ENCODE data around the gene MACF1.
"Not testable (repeated sequence)": the region's sequence is repeated elsewhere in the genome, so short reads cannot be mapped to it uniquely, and the experiment has no call there.

Gene MACF1

DNA sequence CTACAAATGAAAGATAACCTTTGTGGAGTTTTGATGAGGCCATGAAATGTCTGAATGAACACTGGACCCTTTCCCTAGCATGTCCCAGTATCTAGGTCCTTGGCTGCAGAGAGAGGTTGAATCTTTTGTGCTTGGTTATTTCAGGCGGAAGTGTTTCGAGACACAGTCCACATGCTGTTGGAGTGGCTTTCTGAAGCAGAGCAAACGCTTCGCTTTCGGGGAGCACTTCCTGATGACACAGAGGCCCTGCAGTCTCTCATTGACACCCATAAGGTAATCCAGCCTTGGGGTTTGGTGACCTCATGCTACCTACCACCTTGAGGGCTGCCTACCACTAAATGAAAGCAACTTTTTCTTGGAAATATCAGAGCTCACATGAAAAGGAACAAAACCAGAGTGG, 248.0 kb downstream of the MACF1 start:
- FAIRE-seq (no peak), DNase-seq (ENCODE audit: low spot score) (no peak)

- DNase-seq (ENCODE audit: low spot score) (no peak), FAIRE-seq (no peak)
These were observed 249.1 kb downstream of the MACF1 start for GRCh38 chr1:39453603-39454002.

GRCh38 chr1:39458991-39459390, 254.5 kb downstream of the MACF1 start:
- DNase-seq (ENCODE audit: low spot score) (no peak), FAIRE-seq (no peak)

DNA sequence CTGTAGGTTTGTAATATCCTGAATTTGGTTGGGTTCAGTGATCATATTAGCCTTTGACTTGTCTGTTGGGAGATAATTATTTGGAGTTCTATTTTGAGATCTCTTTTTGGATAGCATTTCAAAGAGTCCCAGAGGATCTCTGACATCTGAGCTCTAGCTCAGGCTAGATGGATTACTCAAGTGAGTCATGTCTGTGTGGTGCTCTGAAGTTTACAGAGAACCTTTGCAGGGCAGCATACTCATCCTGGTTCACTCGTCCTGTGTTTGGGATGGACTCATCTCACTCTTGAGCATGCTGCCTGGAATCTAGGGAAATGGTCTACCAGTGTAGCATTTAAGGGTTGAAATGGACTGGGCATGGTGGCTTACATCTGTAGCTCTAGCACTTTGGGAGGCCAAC, 257.6 kb downstream of the MACF1 start:
- FAIRE-seq (no peak), DNase-seq (ENCODE audit: low spot score) (no peak)

DNA sequence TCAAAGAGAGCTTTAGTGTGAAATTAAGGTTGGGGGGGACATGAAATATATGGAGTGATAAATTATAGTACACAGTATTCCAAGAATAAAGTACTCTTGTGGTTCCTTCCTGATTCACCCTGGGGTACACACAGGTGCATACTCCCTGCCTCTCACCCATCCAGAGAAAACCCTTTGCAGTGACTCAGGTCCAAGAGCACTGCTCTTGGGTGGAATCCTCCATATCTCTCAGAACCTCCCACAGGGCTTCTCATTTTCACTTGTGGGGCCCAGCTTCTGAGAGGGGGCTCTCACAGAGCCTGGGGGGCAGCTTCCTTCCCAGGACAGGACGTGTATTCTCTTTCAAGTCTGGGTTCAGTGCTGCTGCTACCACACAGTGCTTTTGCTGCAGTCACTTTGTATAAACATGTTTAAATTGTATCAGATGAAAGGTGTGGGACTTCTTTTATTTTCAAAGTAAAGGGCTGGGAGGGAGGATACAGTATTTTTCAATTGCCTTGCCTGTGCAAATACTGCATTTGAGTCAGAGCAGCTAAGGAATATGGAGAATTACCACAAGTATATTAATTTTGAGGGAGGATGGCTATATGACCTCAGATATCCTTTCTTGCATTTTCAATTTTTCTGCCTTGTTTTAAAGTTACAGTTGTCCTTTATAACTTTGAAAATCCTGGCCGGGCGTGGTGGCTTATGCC, 262.1 kb downstream of the MACF1 start:
- FAIRE-seq: no peak
- DNase-seq (ENCODE audit: low spot score): no peak

GRCh38 chr1:39467108-39467720, 262.7 kb downstream of the MACF1 start:
- FAIRE-seq; DNase-seq (ENCODE audit: low spot score): not testable (repeated sequence)

- DNase-seq (ENCODE audit: low spot score) (no peak), FAIRE-seq (no peak)
These were observed 264.7 kb downstream of the MACF1 start for GRCh38 chr1:39469150-39469549.

- FAIRE-seq (no peak), DNase-seq (ENCODE audit: low spot score) (no peak)
These were observed 265.5 kb downstream of the MACF1 start for GRCh38 chr1:39470040-39470439.

DNA sequence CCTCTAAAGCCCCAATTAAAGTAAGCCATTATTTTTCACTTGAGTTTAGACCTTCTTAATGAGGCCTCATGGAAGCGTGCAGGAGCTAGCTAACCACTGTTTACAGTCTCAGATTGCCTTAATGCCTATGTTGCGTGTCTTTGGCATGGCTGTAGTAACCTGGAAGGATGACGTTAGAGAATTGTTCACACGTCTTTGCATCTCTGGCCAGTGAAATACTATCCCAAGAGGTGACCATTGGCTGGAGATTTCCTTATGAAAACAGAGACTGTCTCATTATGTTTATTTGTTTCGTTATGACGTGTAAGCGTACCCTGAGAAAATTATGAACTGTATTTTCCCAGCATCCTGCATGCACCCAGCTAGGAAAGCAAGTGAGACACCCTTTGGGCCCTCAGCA, 268.3 kb downstream of the MACF1 start:
- FAIRE-seq (no peak), DNase-seq (ENCODE audit: low spot score) (no peak)

DNA sequence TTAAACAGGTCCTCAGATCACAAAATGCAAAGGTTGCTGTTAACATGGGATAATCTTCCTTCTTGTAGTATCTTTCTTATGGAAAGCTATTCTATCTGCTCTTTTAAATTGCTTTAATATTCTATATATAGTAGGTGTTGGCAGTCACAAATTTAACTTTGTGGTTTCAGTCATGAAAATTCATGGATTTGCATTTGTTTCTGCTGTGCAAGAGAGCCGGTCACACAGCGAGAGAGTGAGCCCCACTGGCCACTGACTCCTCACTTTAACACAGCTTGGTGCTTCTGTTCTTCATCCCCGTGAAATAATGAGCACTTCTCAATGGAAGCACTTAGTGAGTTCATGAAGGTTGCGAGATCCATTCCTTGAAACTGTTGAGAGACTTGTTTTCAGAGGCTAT, 268.8 kb downstream of the MACF1 start:
- FAIRE-seq: no peak
- no peak for DNase-seq (ENCODE audit: low spot score)

GRCh38 chr1:39474810-39475209, 270.3 kb downstream of the MACF1 start:
- no peak for FAIRE-seq
- no peak for DNase-seq (ENCODE audit: low spot score)

DNA sequence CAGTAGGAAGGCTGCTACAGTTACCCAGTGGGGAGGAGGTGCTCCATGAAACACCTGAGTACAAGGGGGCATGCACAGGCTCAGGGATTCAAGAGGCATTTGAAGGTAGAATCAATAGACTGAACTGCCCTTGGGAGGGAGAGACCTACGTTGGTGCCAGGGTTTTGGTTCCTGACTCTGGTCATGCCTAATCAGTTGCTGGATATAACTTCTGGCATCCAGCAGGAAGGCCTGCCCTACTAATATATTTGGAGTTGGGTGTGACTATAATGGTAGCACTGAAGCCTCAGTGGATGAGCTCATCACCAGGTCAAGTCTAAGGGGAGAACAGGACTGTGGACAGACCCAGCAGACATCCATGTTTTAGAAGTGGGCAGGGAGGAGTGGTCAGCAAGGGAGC, 271.1 kb downstream of the MACF1 start:
- FAIRE-seq: not testable (repeated sequence)

GRCh38 chr1:39478126-39478915, 273.8 kb downstream of the MACF1 start:
- DNase-seq (ENCODE audit: low spot score): no peak
- FAIRE-seq: no peak

More for the DNA sequence above, 271.1 kb downstream of the MACF1 start:
- DNase-seq (ENCODE audit: low spot score): not testable (repeated sequence)

DNA sequence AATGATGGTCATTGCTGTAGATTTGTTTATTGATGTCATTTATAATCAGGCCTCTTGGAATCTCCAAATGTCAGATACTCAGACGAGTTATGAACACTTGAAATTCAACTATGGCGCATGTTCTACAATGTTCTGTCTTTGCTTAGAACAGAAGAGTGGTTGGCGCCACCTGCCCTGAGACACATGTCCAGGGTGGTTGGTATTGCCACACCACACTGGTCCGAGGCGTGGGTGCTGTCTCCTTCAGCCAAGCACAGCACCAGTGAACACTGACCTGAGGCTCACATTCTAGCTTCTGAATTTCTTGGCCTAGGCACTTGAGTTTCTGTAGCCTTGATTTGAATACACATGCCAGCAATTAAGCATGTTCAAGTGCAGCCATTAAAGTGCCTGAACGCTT, 276.8 kb downstream of the MACF1 start:
- FAIRE-seq: no peak
- DNase-seq (ENCODE audit: low spot score): no peak

DNA sequence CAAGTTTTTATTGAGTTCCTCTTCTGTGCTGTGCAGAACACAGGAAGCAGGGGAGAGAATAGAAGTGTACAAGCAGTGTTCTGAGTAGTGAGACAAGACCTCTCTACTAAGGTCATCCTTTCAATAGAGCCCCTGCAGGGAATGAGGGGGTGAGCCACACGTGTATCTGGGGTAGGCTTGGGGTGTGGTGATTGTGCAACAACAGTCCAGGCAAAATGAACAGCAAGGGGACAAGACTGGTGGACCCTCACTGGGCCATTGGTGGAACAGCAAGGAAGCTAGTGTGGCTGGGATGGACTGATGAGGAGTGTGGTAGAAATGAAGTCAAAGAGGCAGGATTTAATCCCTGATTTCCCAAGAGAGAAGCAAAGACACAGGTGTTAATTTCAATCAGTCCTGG, 278.8 kb downstream of the MACF1 start:
- no peak for FAIRE-seq
- no peak for DNase-seq (ENCODE audit: low spot score)

GRCh38 chr1:39484564-39484963, 280.1 kb downstream of the MACF1 start:
- DNase-seq (ENCODE audit: low spot score): no peak
- no peak for FAIRE-seq

DNA sequence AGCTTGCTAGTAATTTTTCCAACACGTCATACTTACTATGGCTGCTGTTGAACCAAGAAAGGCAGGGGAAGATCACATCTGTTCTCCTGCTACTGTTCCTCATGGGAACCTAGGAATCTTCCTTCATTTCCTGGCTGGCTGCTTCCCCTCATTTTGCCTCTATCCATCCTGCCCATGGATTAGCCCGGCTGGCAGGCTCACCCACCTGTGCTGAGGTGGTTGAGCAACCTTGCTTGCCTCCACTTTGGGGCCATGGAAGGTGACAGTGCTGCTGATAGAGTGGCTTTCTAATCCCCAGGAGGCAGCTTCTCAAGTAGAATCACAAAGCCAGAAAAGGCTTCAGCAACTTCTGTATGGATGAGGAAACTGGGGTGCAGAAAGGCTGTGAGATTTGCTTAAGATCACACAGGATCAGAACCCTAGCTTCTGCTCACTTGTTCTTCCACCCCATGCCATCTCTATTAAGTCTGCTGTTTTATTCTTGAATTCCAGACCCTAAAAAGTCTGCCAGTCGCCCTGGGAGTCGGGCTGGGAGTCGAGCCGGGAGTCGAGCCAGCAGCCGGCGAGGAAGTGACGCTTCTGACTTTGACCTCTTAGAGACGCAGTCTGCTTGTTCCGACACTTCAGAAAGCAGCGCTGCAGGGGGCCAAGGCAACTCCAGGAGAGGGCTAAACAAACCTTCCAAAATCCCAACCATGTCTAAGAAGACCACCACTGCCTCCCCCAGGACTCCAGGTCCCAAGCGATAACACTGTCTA, 280.7 kb downstream of the MACF1 start:
- DNase-seq (ENCODE audit: low spot score): no peak

DNA sequence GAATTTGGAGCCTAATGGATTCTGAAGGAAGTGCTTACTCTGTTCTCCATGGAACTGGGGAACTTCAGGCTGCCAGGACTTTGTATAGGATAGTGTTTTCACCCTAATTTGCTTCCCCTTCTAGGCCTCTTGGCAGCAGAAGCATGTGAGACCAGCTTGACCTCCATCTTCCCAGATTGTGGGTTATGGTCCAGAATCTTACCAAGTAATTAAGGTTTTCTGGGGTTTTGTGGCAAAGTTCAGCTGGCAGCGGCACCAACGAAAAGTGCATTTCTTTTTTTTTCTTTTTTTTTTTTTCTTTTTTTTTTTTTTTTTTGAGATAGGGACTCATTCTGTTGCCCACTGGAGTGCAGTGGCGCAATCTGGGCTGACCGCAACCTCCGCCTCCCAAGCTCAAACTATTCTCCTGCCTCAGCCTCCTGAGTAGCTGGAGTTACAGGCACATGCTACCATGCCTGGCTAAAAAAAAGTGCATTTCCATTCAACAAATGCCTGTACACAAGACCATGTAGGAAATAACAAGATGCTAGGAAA, 283.6 kb downstream of the MACF1 start:
- FAIRE-seq: no peak
- DNase-seq (ENCODE audit: low spot score): no peak

More for the DNA sequence above, 280.7 kb downstream of the MACF1 start:
- no peak for FAIRE-seq

DNA sequence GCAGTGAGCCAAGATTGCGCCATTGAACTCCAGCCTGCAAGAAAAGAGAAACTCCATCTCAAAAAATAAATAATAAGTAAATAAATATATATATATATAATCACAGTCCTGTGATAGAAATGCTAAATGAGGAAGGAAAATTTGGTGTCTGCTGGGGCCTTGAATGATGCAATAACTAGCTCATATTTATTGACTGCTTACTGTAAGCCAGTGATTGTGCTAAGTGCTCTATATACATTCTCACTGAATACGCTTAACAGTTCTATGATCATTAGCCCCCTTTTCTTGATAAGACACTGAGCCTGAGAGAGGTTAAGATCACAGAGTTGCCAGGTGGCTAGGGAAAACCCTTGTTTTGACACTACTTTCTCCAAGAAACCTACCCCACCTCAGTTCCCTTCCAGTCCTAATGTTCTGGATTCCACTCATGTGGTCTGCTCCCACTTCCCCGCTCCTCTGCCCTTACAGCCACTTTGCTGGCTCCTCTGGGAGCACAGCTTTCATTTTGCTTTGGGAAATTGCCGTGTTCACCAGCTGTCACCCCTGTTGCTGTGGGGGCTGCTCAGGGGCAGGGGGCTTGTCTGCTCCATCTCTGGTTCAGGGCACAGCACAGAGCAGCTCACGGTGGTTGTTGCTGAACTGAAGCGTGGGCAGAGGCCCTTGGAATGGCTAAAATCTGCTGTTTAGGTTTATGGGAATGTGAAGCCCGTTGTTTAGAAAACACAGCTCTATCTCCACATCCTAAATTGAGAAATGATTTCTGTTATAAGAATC, 284.5 kb downstream of the MACF1 start:
- FAIRE-seq (peak; percentile 58), DNase-seq (ENCODE audit: low spot score) (no peak)

GRCh38 chr1:39489567-39490239, 285.2 kb downstream of the MACF1 start:
- DNase-seq (ENCODE audit: low spot score): no peak
- no peak for FAIRE-seq

Measured in urothelium cell line (cell line).